ENCODE results near the gene S100A6. TPM values are rescaled to one million over a fixed set of nuclear protein-coding genes. Genes with fewer than 3 reads are reported as not detected.
A peak's percentile ranks its signal among the peaks of the same experiment; 100 is the strongest.
"Not testable (repeated sequence)": the region's sequence is repeated elsewhere in the genome, so short reads cannot be mapped to it uniquely, and the experiment has no call there.

Gene S100A6
- total RNA-seq, 1 donor from 2014 or later = 21.9 TPM

DNA sequence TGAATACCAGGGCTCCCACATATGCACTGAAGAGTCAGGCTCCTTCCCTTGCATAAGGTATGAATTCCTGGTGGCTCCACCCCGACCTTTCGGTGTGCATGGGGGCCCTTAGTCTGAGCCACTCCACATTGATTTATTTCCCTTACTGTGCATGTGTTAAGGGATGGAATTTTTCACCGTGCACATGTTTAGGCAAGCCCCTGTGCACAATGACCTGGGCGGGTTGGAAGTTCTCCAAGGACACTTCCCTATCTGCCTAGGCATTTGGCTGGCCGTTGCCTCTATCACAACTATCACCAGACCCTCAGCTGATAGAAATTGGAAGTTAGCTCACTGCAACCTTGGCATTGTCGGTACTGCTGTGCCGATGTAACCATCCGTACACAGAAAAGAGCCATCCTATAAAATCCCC lies 9.7 kb downstream of the S100A6 start:
- Mint-ChIP-seq H3K4me1 (ENCODE audit: unreplicated experiment) (peaks cover 20% of the 10 kb centered on the region), H3K4me3 (no peak overlapping the region), H3K36me3 (no peaks in the 10 kb centered on the region), H3K27me3 (no peaks in the 10 kb centered on the region), H3K9me3 (no peaks in the 10 kb centered on the region), H3K27ac (peak overlapping the region; percentile 87)
- TF ChIP-seq, protein P1, sequence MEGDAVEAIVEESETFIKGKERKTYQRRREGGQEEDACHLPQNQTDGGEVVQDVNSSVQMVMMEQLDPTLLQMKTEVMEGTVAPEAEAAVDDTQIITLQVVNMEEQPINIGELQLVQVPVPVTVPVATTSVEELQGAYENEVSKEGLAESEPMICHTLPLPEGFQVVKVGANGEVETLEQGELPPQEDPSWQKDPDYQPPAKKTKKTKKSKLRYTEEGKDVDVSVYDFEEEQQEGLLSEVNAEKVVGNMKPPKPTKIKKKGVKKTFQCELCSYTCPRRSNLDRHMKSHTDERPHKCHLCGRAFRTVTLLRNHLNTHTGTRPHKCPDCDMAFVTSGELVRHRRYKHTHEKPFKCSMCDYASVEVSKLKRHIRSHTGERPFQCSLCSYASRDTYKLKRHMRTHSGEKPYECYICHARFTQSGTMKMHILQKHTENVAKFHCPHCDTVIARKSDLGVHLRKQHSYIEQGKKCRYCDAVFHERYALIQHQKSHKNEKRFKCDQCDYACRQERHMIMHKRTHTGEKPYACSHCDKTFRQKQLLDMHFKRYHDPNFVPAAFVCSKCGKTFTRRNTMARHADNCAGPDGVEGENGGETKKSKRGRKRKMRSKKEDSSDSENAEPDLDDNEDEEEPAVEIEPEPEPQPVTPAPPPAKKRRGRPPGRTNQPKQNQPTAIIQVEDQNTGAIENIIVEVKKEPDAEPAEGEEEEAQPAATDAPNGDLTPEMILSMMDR (conservative IDR thresholded peaks at IDR 0.05) = no peak
- DNase-seq (ENCODE audit: extremely low spot score, unreplicated experiment) = no peak

DNA sequence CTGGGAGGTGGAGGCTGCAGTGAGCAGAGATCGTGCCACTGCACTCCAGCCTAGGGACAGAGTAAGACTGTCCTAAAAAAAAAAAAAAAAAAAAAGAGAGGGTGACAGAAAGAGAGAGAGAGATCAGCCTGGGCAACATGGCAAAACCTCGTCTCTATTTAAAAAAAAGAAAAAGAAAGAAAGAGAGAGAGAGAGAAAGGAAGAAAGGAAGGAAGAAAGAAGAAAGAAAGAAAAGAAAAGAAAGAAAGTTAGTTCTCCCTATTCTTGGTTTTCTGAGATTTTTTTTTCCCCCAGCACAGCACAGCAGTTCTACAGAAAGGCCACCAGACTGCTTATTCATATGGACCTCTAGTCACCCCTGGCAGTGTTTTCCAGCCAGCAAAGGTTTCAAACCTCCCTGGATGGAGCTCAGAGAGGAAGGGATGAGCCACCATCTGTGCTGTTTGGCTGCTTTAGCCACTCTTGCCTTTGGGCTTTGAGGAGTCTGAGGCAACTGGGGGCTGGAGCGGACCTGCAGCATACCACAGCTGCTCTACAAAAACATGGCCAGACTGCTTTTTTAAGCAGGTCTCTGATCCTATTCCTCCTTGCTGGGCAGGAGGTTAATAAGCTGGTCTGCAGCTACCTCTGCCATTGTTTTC lies 10.6 kb downstream of the S100A6 start:
- Mint-ChIP-seq H3K36me3 (no peaks in the 10 kb centered on the region), H3K4me1 (ENCODE audit: unreplicated experiment) (peaks cover 30% of the 10 kb centered on the region), H3K9me3 (no peaks in the 10 kb centered on the region), H3K27ac (peak overlapping the region; percentile 87), H3K4me3 (no peak overlapping the region), H3K27me3 (no peaks in the 10 kb centered on the region)
- no peak for DNase-seq (ENCODE audit: extremely low spot score, unreplicated experiment)
- TF ChIP-seq, protein P1 (conservative IDR thresholded peaks at IDR 0.05) = no peak

DNA sequence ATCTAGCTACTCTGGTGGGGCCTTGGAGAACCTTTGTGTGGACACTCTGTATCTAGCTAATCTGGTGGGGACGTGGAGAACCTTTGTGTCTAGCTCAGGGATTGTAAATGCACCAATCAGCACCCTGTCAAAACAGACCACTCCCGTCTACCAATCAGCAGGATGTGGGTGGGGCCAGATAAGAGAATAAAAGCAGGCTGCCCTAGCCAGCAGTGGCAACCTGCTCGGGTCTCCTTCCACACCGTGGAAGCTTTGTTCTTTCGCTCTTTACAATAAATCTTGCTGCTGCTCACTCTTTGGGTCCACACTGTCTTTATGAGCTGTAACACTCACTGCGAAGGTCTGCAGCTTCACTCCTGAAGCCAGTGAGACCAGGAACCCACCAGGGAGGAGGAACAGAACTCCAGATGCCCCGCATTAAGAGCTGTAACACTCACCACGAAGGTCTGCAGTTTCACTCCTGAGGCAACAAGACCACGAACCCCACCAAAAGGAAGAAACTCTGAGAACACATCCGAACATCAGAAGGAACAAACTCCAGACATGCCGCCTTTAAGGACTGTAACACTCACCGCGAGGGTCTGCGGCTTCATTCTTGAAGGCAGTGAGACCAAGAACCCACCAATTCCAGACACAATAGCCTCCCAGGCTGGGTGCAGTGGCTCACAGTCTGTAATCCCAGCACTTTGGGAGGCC lies 13.3 kb downstream of the S100A6 start:
- H3K27me3 Mint-ChIP-seq; H3K27ac Mint-ChIP-seq; H3K36me3 Mint-ChIP-seq; H3K4me3 Mint-ChIP-seq; DNase-seq (ENCODE audit: extremely low spot score, unreplicated experiment); H3K9me3 Mint-ChIP-seq: not testable (repeated sequence)
- peaks cover 39% of the 10 kb centered on the region for H3K4me1 Mint-ChIP-seq (ENCODE audit: unreplicated experiment)

DNA sequence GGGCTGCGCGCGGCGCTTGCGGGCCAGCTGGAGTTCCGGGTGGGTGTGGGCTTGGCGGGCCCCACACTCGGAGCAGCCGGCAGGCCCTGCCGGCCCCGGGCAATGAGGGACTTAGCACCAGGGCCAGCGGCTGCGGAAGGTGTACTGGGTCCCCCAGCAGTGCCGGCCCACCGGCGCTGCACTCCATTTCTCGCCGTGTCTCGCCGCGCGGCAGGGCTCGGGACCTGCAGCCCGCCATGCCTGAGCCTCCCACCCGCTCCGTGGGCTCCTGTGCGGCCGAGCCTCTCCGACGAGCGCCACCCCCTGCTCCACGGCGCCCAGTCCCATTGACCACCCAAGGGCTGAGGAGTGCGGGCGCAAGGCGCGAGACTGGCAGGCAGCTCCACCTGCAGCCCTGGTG lies 14.0 kb downstream of the S100A6 start:
- not testable (repeated sequence) for DNase-seq (ENCODE audit: extremely low spot score, unreplicated experiment); H3K4me3 Mint-ChIP-seq; H3K27ac Mint-ChIP-seq; H3K27me3 Mint-ChIP-seq; H3K9me3 Mint-ChIP-seq; H3K36me3 Mint-ChIP-seq
- H3K4me1 Mint-ChIP-seq (ENCODE audit: unreplicated experiment) = peaks cover 36% of the 10 kb centered on the region

DNA sequence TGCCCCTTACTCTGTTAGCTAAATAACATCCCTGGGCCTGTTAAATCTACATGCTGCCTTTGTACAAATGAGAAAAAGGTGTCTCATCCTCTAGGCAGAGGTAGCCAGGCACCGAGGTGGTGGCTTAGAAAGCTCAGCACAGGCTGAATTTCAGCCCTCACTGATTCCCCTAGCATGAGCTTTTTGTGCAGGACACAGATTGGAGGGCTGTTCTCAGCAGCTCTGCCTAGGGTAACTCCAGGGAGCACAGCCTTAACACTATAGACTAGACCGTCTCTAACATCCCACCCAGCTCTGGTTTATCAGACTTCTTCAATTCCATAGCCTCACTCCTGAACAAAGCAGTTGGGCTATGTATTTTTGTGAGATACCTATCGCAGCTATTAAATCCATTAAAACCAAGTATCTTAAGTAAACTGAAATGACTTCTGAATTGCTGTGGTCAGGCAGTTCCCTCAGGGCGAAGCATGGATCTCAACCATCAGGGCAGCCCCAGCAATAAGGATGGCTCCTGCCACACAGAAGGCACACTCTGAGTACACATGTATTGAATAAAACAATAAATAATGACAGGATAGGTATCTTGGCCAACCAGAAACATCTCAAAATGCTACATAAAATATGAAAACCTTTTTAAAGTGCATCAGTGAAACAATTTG lies 14.8 kb downstream of the S100A6 start:
- no peak for DNase-seq (ENCODE audit: extremely low spot score, unreplicated experiment)
- Mint-ChIP-seq H3K27me3 (no peaks in the 10 kb centered on the region), H3K9me3 (no peaks in the 10 kb centered on the region), H3K27ac (peak overlapping the region; percentile 90), H3K4me3 (no peak overlapping the region), H3K4me1 (ENCODE audit: unreplicated experiment) (peaks cover 32% of the 10 kb centered on the region), H3K36me3 (no peaks in the 10 kb centered on the region)
- TF ChIP-seq, protein P1 (conservative IDR thresholded peaks at IDR 0.05) = no peak

DNA sequence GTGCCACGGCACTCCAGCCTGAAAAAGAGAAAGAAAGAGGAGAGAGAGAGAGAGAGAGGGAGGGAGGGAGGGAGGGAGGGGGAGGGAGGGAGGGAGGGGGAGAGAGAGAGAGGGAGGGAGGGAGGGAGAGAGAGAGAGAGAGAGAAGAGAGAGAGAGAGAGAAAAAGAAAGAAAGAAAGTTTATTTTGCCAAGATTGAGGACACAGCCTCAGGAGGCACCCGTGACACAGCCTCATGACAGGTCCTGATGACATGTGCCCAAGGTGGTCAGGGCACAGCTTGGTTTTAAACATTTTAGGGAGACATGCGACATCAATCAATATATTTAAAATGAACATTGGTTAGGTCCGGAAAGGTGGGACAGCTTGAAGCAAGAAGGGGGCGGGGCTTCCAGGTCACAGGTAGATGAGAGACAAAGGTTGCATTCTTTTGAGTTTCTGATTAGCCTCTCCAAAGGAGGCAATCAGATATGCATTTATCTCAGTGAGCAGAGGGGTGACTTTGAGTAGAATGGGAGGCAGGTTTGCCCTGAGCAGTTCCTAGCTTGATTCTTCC lies 15.6 kb downstream of the S100A6 start:
- H3K27ac Mint-ChIP-seq = peak overlapping the region; percentile 90
- H3K4me1 Mint-ChIP-seq (ENCODE audit: unreplicated experiment) = peaks cover 26% of the 10 kb centered on the region
- DNase-seq (ENCODE audit: extremely low spot score, unreplicated experiment); H3K27me3 Mint-ChIP-seq; H3K9me3 Mint-ChIP-seq; H3K36me3 Mint-ChIP-seq: not testable (repeated sequence)
- peak overlapping the region; percentile 6 for H3K4me3 Mint-ChIP-seq

DNA sequence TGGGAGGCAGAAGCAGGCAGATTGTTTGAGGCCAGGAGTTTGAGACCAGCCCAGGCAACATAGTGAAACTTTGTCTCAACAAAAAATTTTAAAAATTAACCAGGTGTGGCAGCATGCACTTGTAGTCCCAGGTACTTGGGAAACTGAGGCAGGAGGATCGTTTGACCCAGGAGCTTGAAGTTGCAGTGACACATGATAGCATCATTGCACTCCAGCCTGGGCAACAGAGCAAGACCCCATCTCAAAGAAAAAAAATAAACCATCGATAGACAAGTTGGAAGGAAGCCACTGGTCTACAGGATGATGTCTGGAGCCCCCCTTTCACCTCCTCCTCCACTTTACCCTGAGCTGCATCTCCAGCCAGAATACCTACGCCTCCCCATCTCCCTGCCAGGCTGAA lies 16.5 kb downstream of the S100A6 start:
- DNase-seq (ENCODE audit: extremely low spot score, unreplicated experiment) = no peak
- no peaks in the 10 kb centered on the region for H3K27me3 Mint-ChIP-seq
- H3K9me3 Mint-ChIP-seq = no peaks in the 10 kb centered on the region
- H3K36me3 Mint-ChIP-seq = no peaks in the 10 kb centered on the region
- no peak overlapping the region for H3K4me3 Mint-ChIP-seq
- TF ChIP-seq, protein P1 (conservative IDR thresholded peaks at IDR 0.05) = no peak
- H3K4me1 Mint-ChIP-seq (ENCODE audit: unreplicated experiment) = peaks cover 25% of the 10 kb centered on the region
- peak overlapping the region; percentile 90 for H3K27ac Mint-ChIP-seq
